ENCODE results near the gene SIRPB2.

SIRPB2 gene

GRCh38 chr20:1441133-1441532 is 50.1 kb downstream of the SIRPB2 start:
- DNase-seq (ENCODE audit: low read depth in 2 of 2), result no peak

- DNase-seq (ENCODE audit: low read depth in 2 of 2), result no peak
These were observed 51.2 kb downstream of the SIRPB2 start for GRCh38 chr20:1440024-1440423.

GRCh38 chr20:1438361-1438760 is 52.9 kb downstream of the SIRPB2 start:
- no peak for DNase-seq (ENCODE audit: low read depth in 2 of 2)

- DNase-seq (ENCODE audit: low read depth in 2 of 2), result peak; percentile 65 to 67
These were observed 53.9 kb downstream of the SIRPB2 start for GRCh38 chr20:1437235-1437904.

GRCh38 chr20:1436263-1436662 is 55.0 kb downstream of the SIRPB2 start:
- no peak for DNase-seq (ENCODE audit: low read depth in 2 of 2)

GRCh38 chr20:1435337-1435699 is 55.9 kb downstream of the SIRPB2 start:
- DNase-seq (ENCODE audit: low read depth in 2 of 2), result no peak

- peak; percentile 22 to 25 for DNase-seq (ENCODE audit: low read depth in 2 of 2)
These were observed 56.5 kb downstream of the SIRPB2 start for GRCh38 chr20:1434571-1435336.

- DNase-seq (ENCODE audit: low read depth in 2 of 2), result no peak
These were observed 60.1 kb downstream of the SIRPB2 start for GRCh38 chr20:1431158-1431557.

- DNase-seq (ENCODE audit: low read depth in 2 of 2), result no peak
These were observed 61.2 kb downstream of the SIRPB2 start for GRCh38 chr20:1430004-1430451.

GRCh38 chr20:1429143-1429728 is 62.0 kb downstream of the SIRPB2 start:
- DNase-seq (ENCODE audit: low read depth in 2 of 2), result no peak

GRCh38 chr20:1427457-1428054 is 63.7 kb downstream of the SIRPB2 start:
- no peak for DNase-seq (ENCODE audit: low read depth in 2 of 2)

- no peak for DNase-seq (ENCODE audit: low read depth in 2 of 2)
These were observed 64.9 kb downstream of the SIRPB2 start for GRCh38 chr20:1426231-1426849.
